ENCODE data around the gene RNF14. TPM values are rescaled to one million over a fixed set of nuclear protein-coding genes. Genes with fewer than 3 reads are reported as not detected.

The RNF14 gene
- total and polyA plus RNA-seq, 10 of the 15 experiments (the other 5 are each of a cell fraction or from before 2014, with no cell fraction given) = 13.2 to 41.8 (median 28.3) TPM

DNA sequence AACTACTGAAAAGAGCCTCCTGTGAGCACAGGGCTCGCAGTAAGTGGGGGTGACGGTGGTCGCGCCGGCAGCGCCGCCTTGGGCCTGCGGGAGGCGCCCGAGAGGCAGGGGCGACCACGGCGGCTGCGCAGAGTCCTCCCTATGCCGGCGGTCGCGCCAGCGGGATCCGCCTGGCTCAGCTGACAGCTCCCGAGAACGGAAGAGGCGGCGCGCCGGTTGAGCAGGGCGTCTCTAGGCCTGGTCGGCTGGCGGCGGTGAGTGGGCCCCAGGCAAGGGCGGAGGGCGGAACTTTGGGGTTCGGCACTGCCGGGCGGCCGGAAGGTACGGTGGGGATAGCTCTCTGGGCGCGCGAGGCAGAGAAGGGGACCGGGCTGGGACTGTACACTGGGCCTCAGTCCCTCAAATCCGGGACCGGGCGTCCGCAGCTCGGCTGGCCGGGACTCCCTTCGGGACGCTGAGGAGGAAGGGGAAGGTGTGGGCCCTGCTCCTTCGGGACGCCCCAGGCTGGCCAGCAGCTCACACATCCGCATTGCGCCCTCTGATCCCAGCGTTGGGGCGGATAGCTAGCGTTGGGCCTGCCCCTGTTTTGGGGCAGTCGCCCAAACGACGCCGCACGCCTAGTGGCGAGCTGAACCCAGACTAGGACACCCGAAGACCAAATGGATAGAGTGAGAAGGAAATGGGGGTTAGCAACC lies at the start of gene RNF14 (continued):
- TF ChIP-seq EP300 (IDR thresholded peaks at IDR 0.05; ENCODE audit: borderline replicate concordance in 1 of 2, control insufficient read depth in 1 of 2, low read depth in 2 of 2, low read length in 2 of 2) (no peak), SUPT20H (IDR thresholded peaks at IDR 0.05; ENCODE audit: borderline replicate concordance, control insufficient read depth, low read depth, low read length) (no peak), EGR1 (IDR thresholded peaks at IDR 0.05; ENCODE audit: borderline replicate concordance in 1 of 2, low read depth in 2 of 2, low read length in 2 of 2) (no peak), IRF4 (IDR thresholded peaks at IDR 0.05; ENCODE audit: low read depth, low read length) (peak; percentile 9; the same call in 1 of the 2 replicates), RAD51 (IDR thresholded peaks at IDR 0.05) (no peak), CEBPB (IDR thresholded peaks at IDR 0.05; ENCODE audit: borderline replicate concordance in 1 of 2, low read depth in 2 of 2, low read length in 2 of 2) (no peak), ELK1 (IDR thresholded peaks at IDR 0.05; ENCODE audit: low read depth, low read length) (no peak), RELB (IDR thresholded peaks at IDR 0.05; ENCODE audit: low read depth) (peak; percentile 76), NFIC (IDR thresholded peaks at IDR 0.05; ENCODE audit: low read depth, low read length) (no peak), LARP7 (IDR thresholded peaks at IDR 0.05) (peak; percentile 84), TCF7 (IDR thresholded peaks at IDR 0.05; ENCODE audit: borderline replicate concordance) (no peak), CBFB (IDR thresholded peaks at IDR 0.05; ENCODE audit: low read depth) (peak; percentile 77; the same call in 1 of the 2 replicates), SMC3 (IDR thresholded peaks at IDR 0.05; ENCODE audit: borderline replicate concordance, low read length) (peak; percentile 16; the same call in 1 of the 2 replicates), ESRRA (IDR thresholded peaks at IDR 0.05; ENCODE audit: low read length) (no peak), ZNF274 (IDR thresholded peaks at IDR 0.05; ENCODE audit: insufficient read depth, insufficient read length) (no peak), EZH2 (IDR thresholded peaks at IDR 0.05; ENCODE audit: borderline replicate concordance, control insufficient read depth, low read depth, low read length) (no peak), TAF1 (IDR thresholded peaks at IDR 0.05; ENCODE audit: borderline replicate concordance, low read depth, low read length) (peak; percentile 67; the same call in 1 of the 2 replicates), NFXL1 (IDR thresholded peaks at IDR 0.05; ENCODE audit: borderline replicate concordance) (no peak), BRCA1 (IDR thresholded peaks at IDR 0.05; ENCODE audit: low read depth, low read length) (no peak), SMAD1 (IDR thresholded peaks at IDR 0.05; ENCODE audit: low read depth, partially characterized antibody) (peak; percentile 15), ZNF217 (IDR thresholded peaks at IDR 0.05) (0 out of 2 replicates have a peak, but pooled peaks have one; percentile 13)
- TF ChIP-seq, protein P1, sequence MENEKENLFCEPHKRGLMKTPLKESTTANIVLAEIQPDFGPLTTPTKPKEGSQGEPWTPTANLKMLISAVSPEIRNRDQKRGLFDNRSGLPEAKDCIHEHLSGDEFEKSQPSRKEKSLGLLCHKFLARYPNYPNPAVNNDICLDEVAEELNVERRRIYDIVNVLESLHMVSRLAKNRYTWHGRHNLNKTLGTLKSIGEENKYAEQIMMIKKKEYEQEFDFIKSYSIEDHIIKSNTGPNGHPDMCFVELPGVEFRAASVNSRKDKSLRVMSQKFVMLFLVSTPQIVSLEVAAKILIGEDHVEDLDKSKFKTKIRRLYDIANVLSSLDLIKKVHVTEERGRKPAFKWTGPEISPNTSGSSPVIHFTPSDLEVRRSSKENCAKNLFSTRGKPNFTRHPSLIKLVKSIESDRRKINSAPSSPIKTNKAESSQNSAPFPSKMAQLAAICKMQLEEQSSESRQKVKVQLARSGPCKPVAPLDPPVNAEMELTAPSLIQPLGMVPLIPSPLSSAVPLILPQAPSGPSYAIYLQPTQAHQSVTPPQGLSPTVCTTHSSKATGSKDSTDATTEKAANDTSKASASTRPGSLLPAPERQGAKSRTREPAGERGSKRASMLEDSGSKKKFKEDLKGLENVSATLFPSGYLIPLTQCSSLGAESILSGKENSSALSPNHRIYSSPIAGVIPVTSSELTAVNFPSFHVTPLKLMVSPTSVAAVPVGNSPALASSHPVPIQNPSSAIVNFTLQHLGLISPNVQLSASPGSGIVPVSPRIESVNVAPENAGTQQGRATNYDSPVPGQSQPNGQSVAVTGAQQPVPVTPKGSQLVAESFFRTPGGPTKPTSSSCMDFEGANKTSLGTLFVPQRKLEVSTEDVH (IDR thresholded peaks at IDR 0.05; ENCODE audit: low read depth, partially characterized antibody) = no peak
